HG03066 (cell line): ENCODE data around the gene SNTB2.
"Not testable (repeated sequence)": the region's sequence is repeated elsewhere in the genome, so short reads cannot be mapped to it uniquely, and the experiment has no call there.

Experiments
- ATAC-seq: cut with Tn5 transposase; IDR thresholded peaks from one replicate; pipeline ENCODE4 v1.9.1; 2021; ENCODE audit warnings: low read depth; ENCODE audit not compliant: unreplicated experiment

SNTB2 gene

GRCh38 chr16:69186642-69187445, at the start of gene SNTB2:
Gene SNTB2 (plus strand): TSS chr16:69187164. CDS start chr16:69187167, 3 bp downstream.
- peak; percentile 90 for ATAC-seq

GRCh38 chr16:69138608-69139007, 48.4 kb upstream of the SNTB2 start:
- ATAC-seq, result no peak

- ATAC-seq, result not testable (repeated sequence)
Observed at GRCh38 chr16:69139464-69139863, 47.5 kb upstream of the SNTB2 start.

GRCh38 chr16:69141014-69141413, 46.0 kb upstream of the SNTB2 start:
- no peak for ATAC-seq

GRCh38 chr16:69141936-69142335, 45.0 kb upstream of the SNTB2 start:
- no peak for ATAC-seq

- ATAC-seq, result no peak
Observed at GRCh38 chr16:69143116-69143515, 43.8 kb upstream of the SNTB2 start.

GRCh38 chr16:69145658-69146057, 41.3 kb upstream of the SNTB2 start:
- ATAC-seq, result no peak

GRCh38 chr16:69149621-69150020, 37.3 kb upstream of the SNTB2 start:
- ATAC-seq, result not testable (repeated sequence)

GRCh38 chr16:69150146-69150865, 36.7 kb upstream of the SNTB2 start:
- ATAC-seq, result no peak

- no peak for ATAC-seq
Observed at GRCh38 chr16:69157196-69157595, 29.8 kb upstream of the SNTB2 start.

GRCh38 chr16:69160192-69160591, 26.8 kb upstream of the SNTB2 start:
- no peak for ATAC-seq

- ATAC-seq, result no peak
Observed at GRCh38 chr16:69165584-69165983, 21.4 kb upstream of the SNTB2 start.

- no peak for ATAC-seq
Observed at GRCh38 chr16:69166221-69166833, 20.6 kb upstream of the SNTB2 start.

GRCh38 chr16:69166946-69167930, 19.7 kb upstream of the SNTB2 start:
- no peak for ATAC-seq

- no peak for ATAC-seq
Observed at GRCh38 chr16:69169051-69169450, 17.9 kb upstream of the SNTB2 start.

- no peak for ATAC-seq
Observed at GRCh38 chr16:69169607-69170352, 17.2 kb upstream of the SNTB2 start.

GRCh38 chr16:69171325-69172084, 15.5 kb upstream of the SNTB2 start:
- ATAC-seq, result no peak

GRCh38 chr16:69176033-69176800, 10.7 kb upstream of the SNTB2 start:
- ATAC-seq, result no peak
